Activated T-helper 2 cell treated with anti-CD3 and anti-CD28 coated beads, Interferon-gamma antibody, Interleukin-2, Interleukin-4, amounts not matched to agents 10 μg/mL and 5 μg/mL and 100 μg/mL, durations not matched to agents 14 hours and 24 hours and 36 hours (primary cell): ENCODE measurements around the gene PUDP. TPM values are rescaled to one million over a fixed set of nuclear protein-coding genes. Genes with fewer than 3 reads are reported as not detected.
A peak's percentile ranks its signal among the peaks of the same experiment; 100 is the strongest.
"Not testable (repeated sequence)": the region's sequence is repeated elsewhere in the genome, so short reads cannot be mapped to it uniquely, and the experiment has no call there.

ENCODE experiments used
- DNase-seq: peaks from one replicate; pipeline ENCODE4 v3.0.0; 2021; ENCODE audit warnings: low spot score
- H3K27ac Mint-ChIP-seq: one replicate; pipeline ENCODE4 v1.8.0; 2021; ENCODE audit warnings: mixed read lengths
- H3K27me3 Mint-ChIP-seq: one replicate; pipeline ENCODE4 v1.8.0; 2021; ENCODE audit warnings: low read depth, mixed read lengths
- H3K36me3 Mint-ChIP-seq: one replicate; pipeline ENCODE4 v1.8.0; 2021; ENCODE audit warnings: low read depth, mixed read lengths
- H3K4me1 Mint-ChIP-seq: one replicate; pipeline ENCODE4 v1.8.0; 2021; ENCODE audit warnings: low read depth, mixed read lengths
- H3K4me3 Mint-ChIP-seq: one replicate; pipeline ENCODE4 v1.8.0; 2021; ENCODE audit warnings: low read depth, mild to moderate bottlenecking, moderate library complexity, mixed read lengths
- H3K9me3 Mint-ChIP-seq: one replicate; pipeline ENCODE4 v1.8.0; 2021; ENCODE audit warnings: mixed read lengths
- intact Hi-C: fragments of 100-400 bp; cut with micrococcal nuclease; formaldehyde crosslinking; loops from one replicate; pipeline ENCODE4 v1.15.1; 2023
- total RNA-seq: library from RNA; stranded (reverse); gene quantifications from 2 replicates; pipeline ENCODE4 v1.2.3, GENCODE V29; 2022

PUDP gene
- total RNA-seq, 1 donor from 2014 or later = 16.3 TPM

DNA sequence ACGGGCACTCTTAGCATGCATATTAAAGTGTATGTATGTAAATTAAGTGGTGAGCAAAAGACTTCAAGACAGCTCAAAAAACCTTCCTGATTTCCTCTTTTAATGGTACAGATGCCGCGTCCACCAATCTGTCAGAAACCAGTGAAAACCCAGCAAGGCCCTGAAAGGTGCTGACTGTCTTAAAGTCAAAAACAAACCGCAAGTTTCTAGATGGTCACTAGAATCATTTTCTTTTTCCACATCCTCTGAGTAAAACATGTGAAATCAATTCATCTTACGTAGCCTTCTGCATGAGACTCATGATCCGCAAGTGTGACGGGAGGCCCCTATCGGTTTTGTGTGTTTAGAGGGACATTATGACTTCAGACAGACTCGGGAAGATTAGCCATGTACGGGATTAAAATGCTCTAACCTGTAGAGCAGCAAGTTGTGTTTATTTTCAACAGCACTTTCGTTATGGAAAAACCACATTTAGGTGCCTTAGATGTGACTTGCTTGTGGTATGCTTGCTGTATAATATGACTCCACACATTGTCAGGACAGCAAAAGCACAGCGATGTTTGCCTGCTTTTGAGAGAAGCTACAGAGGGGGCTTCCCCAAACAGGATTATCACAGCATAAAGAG lies 88.6 kb downstream of the PUDP start:
- H3K4me1 Mint-ChIP-seq = peaks cover 21% of the 10 kb centered on the region
- peak overlapping the region; percentile 70 for H3K27ac Mint-ChIP-seq
- peaks cover 24% of the 10 kb centered on the region for H3K36me3 Mint-ChIP-seq
- no peaks in the 10 kb centered on the region for H3K27me3 Mint-ChIP-seq
- intact Hi-C loops = loop anchor here (1.0 kb wide), 2 partner anchors 25 to 89 kb away; partner anchors contain the start of gene PUDP
- peak overlapping the region; percentile 5 for H3K4me3 Mint-ChIP-seq
- H3K9me3 Mint-ChIP-seq = no peaks in the 10 kb centered on the region
- no peak for DNase-seq

DNA sequence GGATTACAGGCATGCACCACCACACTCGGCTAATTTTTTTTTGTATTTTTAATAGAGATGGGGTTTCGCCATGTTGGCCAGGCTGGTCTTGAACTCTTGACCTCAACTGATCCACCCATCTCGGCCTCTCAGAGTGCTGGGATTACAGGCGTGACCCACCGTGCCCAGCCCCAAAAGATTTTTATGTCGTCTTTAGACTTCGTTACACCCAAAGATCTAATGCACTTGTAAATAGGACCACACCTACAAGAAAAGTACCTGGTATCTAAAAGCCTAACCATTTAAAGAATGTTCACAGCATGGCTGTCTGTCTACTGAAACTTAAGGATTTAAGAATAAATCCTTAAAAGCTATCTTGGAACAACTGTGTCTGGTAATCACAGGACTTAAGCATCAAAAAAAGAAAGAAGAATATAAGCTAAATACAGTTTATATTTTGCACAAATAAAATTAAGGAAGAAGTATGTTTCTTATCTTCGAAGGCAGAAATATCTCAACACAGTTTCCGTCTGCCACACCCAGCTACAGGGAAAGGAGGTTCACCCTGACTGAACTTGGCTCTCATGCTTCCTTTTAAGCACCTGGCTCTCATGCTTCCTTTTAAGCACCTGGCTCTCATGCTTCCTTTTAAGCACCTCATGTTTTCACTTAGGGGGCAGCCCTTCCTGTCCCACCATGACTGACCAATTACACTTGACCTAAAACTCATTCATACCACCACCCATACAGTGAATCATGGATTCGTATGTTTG lies 92.4 kb downstream of the PUDP start:
- peaks cover 24% of the 10 kb centered on the region for H3K36me3 Mint-ChIP-seq
- DNase-seq = no peak
- H3K27me3 Mint-ChIP-seq = no peaks in the 10 kb centered on the region
- H3K4me1 Mint-ChIP-seq = peaks cover 14% of the 10 kb centered on the region
- no peak overlapping the region for H3K4me3 Mint-ChIP-seq
- H3K9me3 Mint-ChIP-seq = no peaks in the 10 kb centered on the region
- no peak overlapping the region for H3K27ac Mint-ChIP-seq
- intact Hi-C loops = no loop called here

- Mint-ChIP-seq H3K9me3 (no peaks in the 10 kb centered on the region), H3K4me1 (peaks cover 10% of the 10 kb centered on the region), H3K36me3 (peaks cover 21% of the 10 kb centered on the region), H3K4me3 (no peak overlapping the region), H3K27ac (no peak overlapping the region), H3K27me3 (no peaks in the 10 kb centered on the region)
- intact Hi-C loops = no loop called here
- no peak for DNase-seq
These were observed 93.4 kb downstream of the PUDP start for GRCh38 chrX:7054219-7055216.

- DNase-seq = no peak
- Mint-ChIP-seq H3K27me3 (no peaks in the 10 kb centered on the region), H3K27ac (no peak overlapping the region), H3K9me3 (no peaks in the 10 kb centered on the region), H3K36me3 (peaks cover 22% of the 10 kb centered on the region), H3K4me3 (no peak overlapping the region), H3K4me1 (peaks cover 2% of the 10 kb centered on the region)
- intact Hi-C loops = no loop called here
These were observed 95.4 kb downstream of the PUDP start for GRCh38 chrX:7052541-7052940.

DNA sequence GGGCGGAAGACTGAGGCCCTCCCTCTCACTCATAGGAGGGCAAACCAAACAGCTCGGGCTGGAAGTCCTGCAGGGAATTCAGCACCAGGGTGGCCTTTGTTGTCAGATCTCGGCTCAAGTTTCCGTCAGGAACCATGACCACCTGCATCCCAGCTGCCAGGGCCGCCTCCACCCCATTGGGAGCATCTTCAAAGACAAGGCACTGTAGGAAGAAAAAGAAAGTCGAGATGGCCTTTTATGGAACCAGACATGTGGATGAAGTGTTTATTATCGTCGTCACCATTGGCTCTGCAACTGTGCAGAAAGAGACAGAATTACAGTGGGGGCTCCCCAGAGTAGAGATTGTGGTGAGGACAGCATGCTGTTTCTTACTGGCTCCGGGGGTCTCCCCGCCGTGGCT lies 97.7 kb downstream of the PUDP start:
- H3K4me3 Mint-ChIP-seq = no peak overlapping the region
- DNase-seq = no peak
- H3K27me3 Mint-ChIP-seq = no peaks in the 10 kb centered on the region
- H3K36me3 Mint-ChIP-seq = peaks cover 15% of the 10 kb centered on the region
- no peaks in the 10 kb centered on the region for H3K9me3 Mint-ChIP-seq
- H3K4me1 Mint-ChIP-seq = no peaks in the 10 kb centered on the region
- intact Hi-C loops = no loop called here
- no peak overlapping the region for H3K27ac Mint-ChIP-seq

DNA sequence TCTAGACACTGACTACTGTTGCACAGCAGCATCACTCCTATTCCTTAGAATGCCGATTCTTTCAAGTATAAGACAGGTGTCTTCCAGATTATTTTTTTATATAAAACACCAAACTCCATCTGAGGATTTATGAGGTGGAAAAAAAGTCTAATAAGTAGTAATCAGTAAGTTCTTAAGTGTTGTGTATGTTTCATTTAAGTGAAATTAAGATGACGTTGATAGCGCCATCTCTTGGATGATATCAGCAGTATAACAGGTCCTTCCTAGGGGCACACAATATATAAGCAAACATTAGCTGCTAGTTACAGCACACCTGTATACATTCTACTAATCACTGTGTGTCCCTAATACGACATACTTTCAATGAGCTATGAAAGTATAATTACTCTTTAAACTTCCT lies 100.0 kb downstream of the PUDP start:
- H3K27ac Mint-ChIP-seq = no peak overlapping the region
- intact Hi-C loops = no loop called here
- H3K9me3 Mint-ChIP-seq = no peaks in the 10 kb centered on the region
- no peak for DNase-seq
- H3K36me3 Mint-ChIP-seq = peaks cover 14% of the 10 kb centered on the region
- H3K4me1 Mint-ChIP-seq = no peaks in the 10 kb centered on the region
- no peak overlapping the region for H3K4me3 Mint-ChIP-seq
- H3K27me3 Mint-ChIP-seq = no peaks in the 10 kb centered on the region

GRCh38 chrX:7045238-7045955 lies 102.6 kb downstream of the PUDP start:
- H3K27me3 Mint-ChIP-seq = no peaks in the 10 kb centered on the region

DNA sequence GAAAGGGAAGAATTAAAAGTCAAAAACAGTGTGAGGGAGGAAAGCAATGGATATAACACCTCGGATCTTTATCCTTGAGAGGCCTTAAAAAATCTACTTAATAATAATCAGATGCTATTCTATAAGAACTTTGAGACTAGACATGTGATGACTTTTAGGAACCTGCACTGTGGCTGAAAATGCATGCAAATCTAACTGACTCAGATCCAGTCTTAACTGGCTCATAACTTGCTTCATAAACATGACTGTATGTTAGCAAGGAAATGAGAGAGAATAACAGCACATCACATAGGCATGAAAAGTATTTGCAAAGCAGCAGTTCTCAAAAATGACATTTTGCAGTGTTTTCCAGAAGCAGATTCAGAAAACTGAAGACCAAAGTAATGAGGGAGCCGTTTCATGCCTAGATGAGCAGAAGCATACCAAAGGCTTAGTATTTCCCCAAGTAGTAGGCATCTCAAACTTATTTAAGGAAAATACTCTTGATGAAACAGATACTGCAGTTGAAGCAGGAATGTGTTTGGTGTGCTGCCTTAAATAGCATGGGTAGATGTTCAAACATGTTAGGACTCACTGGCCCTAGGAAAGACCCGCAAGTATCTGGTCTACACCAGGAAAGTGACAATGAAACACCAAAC lies 104.0 kb downstream of the PUDP start:
- intact Hi-C loops, H3K27me3 Mint-ChIP-seq, H3K4me1 Mint-ChIP-seq: not testable (repeated sequence)

More at GRCh38 chrX:7045238-7045955, 102.6 kb downstream of the PUDP start:
- intact Hi-C loops = no loop called here
- H3K36me3 Mint-ChIP-seq = peaks cover 9% of the 10 kb centered on the region
- no peaks in the 10 kb centered on the region for H3K4me1 Mint-ChIP-seq
- H3K27ac Mint-ChIP-seq = no peak overlapping the region
- no peak for DNase-seq
- no peaks in the 10 kb centered on the region for H3K9me3 Mint-ChIP-seq
- no peak overlapping the region for H3K4me3 Mint-ChIP-seq

GRCh38 chrX:7028246-7028645 lies 119.7 kb downstream of the PUDP start:
- H3K27me3 Mint-ChIP-seq = no peaks in the 10 kb centered on the region
- no peaks in the 10 kb centered on the region for H3K4me1 Mint-ChIP-seq
- intact Hi-C loops = no loop called here
- no peak overlapping the region for H3K27ac Mint-ChIP-seq
- no peaks in the 10 kb centered on the region for H3K9me3 Mint-ChIP-seq
- no peak overlapping the region for H3K4me3 Mint-ChIP-seq
- DNase-seq = no peak
- H3K36me3 Mint-ChIP-seq = no peaks in the 10 kb centered on the region

More for the DNA sequence above, 104.0 kb downstream of the PUDP start:
- not testable (repeated sequence) for H3K4me3 Mint-ChIP-seq, H3K36me3 Mint-ChIP-seq, H3K27ac Mint-ChIP-seq, H3K9me3 Mint-ChIP-seq, DNase-seq

- DNase-seq = no peak
- intact Hi-C loops = no loop called here
- H3K4me3 Mint-ChIP-seq = no peak overlapping the region
- no peak overlapping the region for H3K27ac Mint-ChIP-seq
- no peaks in the 10 kb centered on the region for H3K9me3 Mint-ChIP-seq
- H3K4me1 Mint-ChIP-seq = no peaks in the 10 kb centered on the region
- no peaks in the 10 kb centered on the region for H3K27me3 Mint-ChIP-seq
- H3K36me3 Mint-ChIP-seq = no peaks in the 10 kb centered on the region
These were observed 120.9 kb downstream of the PUDP start for GRCh38 chrX:7027071-7027470.

DNA sequence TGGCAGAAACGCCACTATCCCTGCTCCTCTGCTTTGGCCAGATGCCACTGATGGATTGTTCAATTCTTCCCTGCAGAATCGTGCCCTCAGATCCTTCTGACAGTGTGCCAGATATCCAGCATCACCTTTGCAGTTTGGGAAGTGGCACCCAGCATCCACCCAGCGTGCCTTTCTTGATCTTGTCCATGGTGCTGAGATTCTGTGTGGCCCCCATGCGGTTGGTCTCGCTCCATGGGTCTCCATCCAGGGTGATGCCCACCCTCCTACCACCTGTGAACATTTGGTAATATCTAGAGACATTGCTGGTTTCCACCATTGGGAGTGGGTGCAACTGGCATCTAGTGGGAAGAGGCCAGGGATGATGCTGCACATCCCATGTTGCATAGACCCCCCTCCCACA lies 121.6 kb downstream of the PUDP start:
- H3K36me3 Mint-ChIP-seq, H3K4me3 Mint-ChIP-seq, DNase-seq, H3K27ac Mint-ChIP-seq, H3K4me1 Mint-ChIP-seq, intact Hi-C loops, H3K9me3 Mint-ChIP-seq, H3K27me3 Mint-ChIP-seq: not testable (repeated sequence)

- no peaks in the 10 kb centered on the region for H3K27me3 Mint-ChIP-seq
- intact Hi-C loops = no loop called here
These were observed 122.5 kb downstream of the PUDP start for GRCh38 chrX:7025471-7025870.

More at GRCh38 chrX:7025471-7025870, 122.5 kb downstream of the PUDP start:
- Mint-ChIP-seq H3K4me3 (no peak overlapping the region), H3K36me3 (no peaks in the 10 kb centered on the region), H3K27ac (no peak overlapping the region), H3K9me3 (no peaks in the 10 kb centered on the region), H3K4me1 (no peaks in the 10 kb centered on the region)
- no peak for DNase-seq
